ENCODE data around the gene OTUB2. TPM values are rescaled to one million over a fixed set of nuclear protein-coding genes. Genes with fewer than 3 reads are reported as not detected.
A peak's percentile ranks its signal among the peaks of the same experiment; 100 is the strongest.

The OTUB2 gene
- total and polyA plus RNA-seq, 10 donors: 0.07 to 1.1 (median 0.43) TPM

- H3K9me3 ChIP-seq: no peaks in the 10 kb centered on the region
- H3K4me3 ChIP-seq: no peak overlapping the region
- no peak for TF ChIP-seq CTCF (IDR thresholded peaks at IDR 0.05 in 8 of 11, conservative IDR thresholded peaks at IDR 0.05 in 3 of 11)
- TF ChIP-seq POLR2A (IDR thresholded peaks at IDR 0.05): no peak
- no peak for TF ChIP-seq POLR2AphosphoS5 (IDR thresholded peaks at IDR 0.05)
- intact Hi-C loops (cut with DNase I; ENCODE audit: low total_unique reads): loop anchor here (2.0 kb wide), 1 partner anchor 61 kb away; no protein-coding TSS in a partner anchor
- 75 to 87% (median 86%) methylated on average over 6 of the region's 6 CpGs for WGBS, 5 donors
- H3K27ac ChIP-seq: no peak overlapping the region
- peaks cover 0 to 11% (median 8%) of the 10 kb centered on the region in 6 donors for H3K4me1 ChIP-seq
- peaks cover 0 to 82% (median 11%) of the 10 kb centered on the region in 7 donors for H3K27me3 ChIP-seq (replicated peaks in 1 of 7)
- H3K36me3 ChIP-seq: no peaks in the 10 kb centered on the region
- DNase-seq: no peak
Measured at GRCh38 chr14:94000267-94000666, 25.9 kb upstream of the OTUB2 start.

- peaks cover 0 to 74% (median 11%) of the 10 kb centered on the region in 7 donors for H3K27me3 ChIP-seq (replicated peaks in 1 of 7)
- WGBS, 5 donors: 67 to 78% (median 74%) methylated on average over 11 to 13 of the region's 13 CpGs
- TF ChIP-seq POLR2AphosphoS5 (IDR thresholded peaks at IDR 0.05): no peak
- no peak for TF ChIP-seq POLR2A (IDR thresholded peaks at IDR 0.05)
- TF ChIP-seq CTCF (IDR thresholded peaks at IDR 0.05 in 8 of 11, conservative IDR thresholded peaks at IDR 0.05 in 3 of 11): no peak
- no peak for DNase-seq
- intact Hi-C loops (cut with DNase I; ENCODE audit: low total_unique reads): loop anchor here (2.0 kb wide), 1 partner anchor 62 kb away; no protein-coding TSS in a partner anchor
- no peaks in the 10 kb centered on the region for H3K36me3 ChIP-seq
- no peak overlapping the region for H3K4me3 ChIP-seq
- peaks cover 0 to 11% (median 8%) of the 10 kb centered on the region in 6 donors for H3K4me1 ChIP-seq
- no peak overlapping the region for H3K27ac ChIP-seq
- H3K9me3 ChIP-seq: no peaks in the 10 kb centered on the region
Measured at GRCh38 chr14:94001016-94001415, 25.1 kb upstream of the OTUB2 start.

GRCh38 chr14:94001501-94002396 lies 24.4 kb upstream of the OTUB2 start:
- H3K4me1 ChIP-seq: peaks cover 0 to 11% (median 8%) of the 10 kb centered on the region in 6 donors
- peak overlapping the region in 1 of 8 donors; percentile 17 for H3K4me3 ChIP-seq
- H3K9me3 ChIP-seq: no peaks in the 10 kb centered on the region
- DNase-seq: peak; percentile 89
- intact Hi-C loops (cut with DNase I; ENCODE audit: low total_unique reads): loop anchor here (2.0 kb wide), 1 partner anchor 63 kb away; no protein-coding TSS in a partner anchor
- no peaks in the 10 kb centered on the region for H3K36me3 ChIP-seq
- H3K27ac ChIP-seq: no peak overlapping the region
- 36 to 47% (median 40%) methylated on average over 22 to 26 of the region's 26 CpGs for WGBS, 5 donors
- H3K27me3 ChIP-seq (replicated peaks in 1 of 7): peaks cover 0 to 67% (median 11%) of the 10 kb centered on the region in 7 donors
- TF ChIP-seq CTCF (IDR thresholded peaks at IDR 0.05 in 8 of 11, conservative IDR thresholded peaks at IDR 0.05 in 3 of 11) (peak; percentile 89 to 96 (median 94)), POLR2A (IDR thresholded peaks at IDR 0.05) (no peak), POLR2AphosphoS5 (IDR thresholded peaks at IDR 0.05) (peak in 2 of 3 donors; percentile 13 to 17)

GRCh38 chr14:94003397-94003796 lies 22.7 kb upstream of the OTUB2 start:
- no peak overlapping the region for H3K27ac ChIP-seq
- intact Hi-C loops (cut with DNase I; ENCODE audit: low total_unique reads): no loop called here

More at GRCh38 chr14:94003397-94003796, 22.7 kb upstream of the OTUB2 start:
- H3K4me3 ChIP-seq: no peak overlapping the region
- peaks cover 0 to 54% (median 8%) of the 10 kb centered on the region in 7 donors for H3K27me3 ChIP-seq (replicated peaks in 1 of 7)
- H3K36me3 ChIP-seq: no peaks in the 10 kb centered on the region
- DNase-seq: no peak
- no peak for TF ChIP-seq CTCF (IDR thresholded peaks at IDR 0.05 in 8 of 11, conservative IDR thresholded peaks at IDR 0.05 in 3 of 11)
- TF ChIP-seq POLR2AphosphoS5 (IDR thresholded peaks at IDR 0.05): no peak
- no peak for TF ChIP-seq POLR2A (IDR thresholded peaks at IDR 0.05)
- peaks cover 0 to 11% (median 8%) of the 10 kb centered on the region in 6 donors for H3K4me1 ChIP-seq
- no peaks in the 10 kb centered on the region for H3K9me3 ChIP-seq
- WGBS, 5 donors: 66 to 100% (median 85%) methylated on average over 4 of the region's 4 CpGs
